Suprapubic skin (tissue), 4 donors: ENCODE measurements around the gene CPN2. TPM values are rescaled to one million over a fixed set of nuclear protein-coding genes. Genes with fewer than 3 reads are reported as not detected.

Experiments
- DNase-seq, 2 donors: peaks; one replicate each; pipeline ENCODE4 v3.0.0-alpha.2; 2019; ENCODE audit warnings: low spot score in 2 of 2
- H3K27ac ChIP-seq: fragments of 200-600 bp; sonication (generic); one replicate; pipeline ENCODE4 v1.5.1; 2019
- H3K27me3 ChIP-seq: fragments of 200-600 bp; sonication (generic); one replicate; pipeline ENCODE4 v1.5.1; 2019
- H3K36me3 ChIP-seq: fragments of 200-600 bp; sonication (generic); one replicate; pipeline ENCODE4 v1.5.1; 2019
- H3K4me1 ChIP-seq: fragments of 200-600 bp; sonication (generic); one replicate; pipeline ENCODE4 v1.5.1; 2019
- H3K4me3 ChIP-seq: fragments of 200-600 bp; sonication (generic); one replicate; pipeline ENCODE4 v1.5.1; 2019; ENCODE audit warnings: mild to moderate bottlenecking
- H3K9me3 ChIP-seq: fragments of 200-600 bp; sonication (generic); one replicate; pipeline ENCODE4 v1.5.1; 2019
- EP300 ChIP-seq: sonication (generic); formaldehyde crosslinking; IDR thresholded peaks from one replicate; pipeline ENCODE4 v1.6.1; 2017; ENCODE audit warnings: antibody characterized with exemption
- POLR2A ChIP-seq, 2 donors: fragments of 450-650 bp; IDR thresholded peaks; one replicate each; pipeline ENCODE4 v1.6.1; 2017; ENCODE audit warnings: antibody characterized with exemption in 2 of 2, mild to moderate bottlenecking in 2 of 2, moderate library complexity in 2 of 2
- POLR2AphosphoS5 ChIP-seq, 3 donors: sonication (generic); formaldehyde crosslinking; IDR thresholded peaks; one replicate each; pipeline ENCODE4 v1.6.1; 2017; ENCODE audit warnings: antibody characterized with exemption in 3 of 3
- WGBS: methylation state at CpG from one replicate; pipeline ENCODE4 v1.1.5; 2018; 5-methylcytosine and 5-hydroxymethylcytosine counted together
- total RNA-seq, 4 donors: library from RNA; depleted of rRNA; stranded (reverse); fragments of >200 nt; gene quantifications; one replicate each; pipeline ENCODE4 v1.1.0, GENCODE V29; 2016
- TF ChIP-seq, protein P1 (sequence below), 2 donors: fragments of 200-600 bp in 1 of 2; fragments of 450-650 bp in 1 of 2; sonication (generic) in 1 of 2; IDR thresholded peaks; one replicate each; pipeline ENCODE4 v1.5.1; 2016 to 2019; ENCODE audit warnings: antibody characterized with exemption in 2 of 2, mild to moderate bottlenecking in 1 of 2, moderate library complexity in 1 of 2

The CPN2 gene
- total RNA-seq, 4 donors from 2014 or later: not detected

DNA sequence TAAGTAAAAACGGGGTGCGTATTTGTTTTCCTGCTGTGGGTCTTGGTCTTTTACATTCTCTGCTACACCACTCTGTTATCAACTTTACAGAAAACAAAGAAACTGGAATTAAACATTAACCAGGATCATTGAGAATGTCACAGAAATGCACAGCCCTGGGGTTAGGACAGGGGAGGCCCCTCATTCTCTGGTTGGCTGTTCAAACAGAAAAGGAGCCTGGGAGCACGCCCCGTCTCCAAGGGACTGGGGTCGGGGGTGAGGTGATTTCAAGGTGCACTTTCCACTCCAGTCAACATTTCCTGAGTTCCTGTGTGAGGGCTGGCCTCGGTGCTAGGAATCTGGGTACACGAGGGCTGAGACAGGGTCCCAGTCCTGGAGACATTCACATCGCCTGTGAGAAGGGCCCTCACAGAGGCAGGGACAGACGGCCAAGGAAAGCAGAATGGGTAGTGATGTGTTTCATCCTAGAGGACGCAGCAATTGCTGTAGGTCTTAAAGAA lies 30.3 kb downstream of the CPN2 start:
- WGBS: 86% methylated on average over 10 of the region's 10 CpGs
- Histone ChIP-seq H3K4me1 (peaks cover 21% of the 10 kb centered on the region), H3K4me3 (no peak overlapping the region), H3K36me3 (no peaks in the 10 kb centered on the region), H3K27ac (no peak overlapping the region), H3K9me3 (no peaks in the 10 kb centered on the region), H3K27me3 (peaks cover 3% of the 10 kb centered on the region)
- no peak for DNase-seq
- TF ChIP-seq, protein P1, sequence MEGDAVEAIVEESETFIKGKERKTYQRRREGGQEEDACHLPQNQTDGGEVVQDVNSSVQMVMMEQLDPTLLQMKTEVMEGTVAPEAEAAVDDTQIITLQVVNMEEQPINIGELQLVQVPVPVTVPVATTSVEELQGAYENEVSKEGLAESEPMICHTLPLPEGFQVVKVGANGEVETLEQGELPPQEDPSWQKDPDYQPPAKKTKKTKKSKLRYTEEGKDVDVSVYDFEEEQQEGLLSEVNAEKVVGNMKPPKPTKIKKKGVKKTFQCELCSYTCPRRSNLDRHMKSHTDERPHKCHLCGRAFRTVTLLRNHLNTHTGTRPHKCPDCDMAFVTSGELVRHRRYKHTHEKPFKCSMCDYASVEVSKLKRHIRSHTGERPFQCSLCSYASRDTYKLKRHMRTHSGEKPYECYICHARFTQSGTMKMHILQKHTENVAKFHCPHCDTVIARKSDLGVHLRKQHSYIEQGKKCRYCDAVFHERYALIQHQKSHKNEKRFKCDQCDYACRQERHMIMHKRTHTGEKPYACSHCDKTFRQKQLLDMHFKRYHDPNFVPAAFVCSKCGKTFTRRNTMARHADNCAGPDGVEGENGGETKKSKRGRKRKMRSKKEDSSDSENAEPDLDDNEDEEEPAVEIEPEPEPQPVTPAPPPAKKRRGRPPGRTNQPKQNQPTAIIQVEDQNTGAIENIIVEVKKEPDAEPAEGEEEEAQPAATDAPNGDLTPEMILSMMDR (IDR thresholded peaks at IDR 0.05): no peak
- no peak for TF ChIP-seq EP300

DNA sequence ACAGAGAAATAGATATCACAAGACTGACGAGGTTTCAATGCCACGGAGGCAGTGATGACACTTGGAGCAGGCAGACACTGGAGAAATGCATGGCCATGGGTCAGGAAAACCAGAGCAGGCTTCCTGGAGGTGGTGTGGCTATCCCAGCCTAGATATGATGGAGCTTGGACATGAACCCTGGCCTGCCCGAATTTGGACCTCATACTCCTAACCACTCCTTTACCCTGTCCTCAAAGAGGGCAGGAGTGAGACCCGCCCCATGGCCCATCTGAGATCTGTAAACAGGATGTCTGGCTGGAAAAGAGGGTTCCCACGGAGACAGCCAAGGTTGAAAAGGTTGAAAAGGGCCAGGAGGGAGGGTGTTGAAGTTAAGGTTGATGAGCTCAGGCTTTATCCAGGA lies 31.0 kb downstream of the CPN2 start:
- Histone ChIP-seq H3K4me3 (no peak overlapping the region), H3K36me3 (no peaks in the 10 kb centered on the region), H3K4me1 (peaks cover 28% of the 10 kb centered on the region), H3K9me3 (no peaks in the 10 kb centered on the region), H3K27me3 (peaks cover 3% of the 10 kb centered on the region), H3K27ac (no peak overlapping the region)
- 82% methylated on average over 5 of the region's 5 CpGs for WGBS
- TF ChIP-seq EP300 (no peak), POLR2AphosphoS5 (IDR thresholded peaks at IDR 0.05) (no peak), POLR2A (IDR thresholded peaks at IDR 0.05) (no peak)
- TF ChIP-seq, protein P1 (IDR thresholded peaks at IDR 0.05): no peak
- DNase-seq: no peak

DNA sequence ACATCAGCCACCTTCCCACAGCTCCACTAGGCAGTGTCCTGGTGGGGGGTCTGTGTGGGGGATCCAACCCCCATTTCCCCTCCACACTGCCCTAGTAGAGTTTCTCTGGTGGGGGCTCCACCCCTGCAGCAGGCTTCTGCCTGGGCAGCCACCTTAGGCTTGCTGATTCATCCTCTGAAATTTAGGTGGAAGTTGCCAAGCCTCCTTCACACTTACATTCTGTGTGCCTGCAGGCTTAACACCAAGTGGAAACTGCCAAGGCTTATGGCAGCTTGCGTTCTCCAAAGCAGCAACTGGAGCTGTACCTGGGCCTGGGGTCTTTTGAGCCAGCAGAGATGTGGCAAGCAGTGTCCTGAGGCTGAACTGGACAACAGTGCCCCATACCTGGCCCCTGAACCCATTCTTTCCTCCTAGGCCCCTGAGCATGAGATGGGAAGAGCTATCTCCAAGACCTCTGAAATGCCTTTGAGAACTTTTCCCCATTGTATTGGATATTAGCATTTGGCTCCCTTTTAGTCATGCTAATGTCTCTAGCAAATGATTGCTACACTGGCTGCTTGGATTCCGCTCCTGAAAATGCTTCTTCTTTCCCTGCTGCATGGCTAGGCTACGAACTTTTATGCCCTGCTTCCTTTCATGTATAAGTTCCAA lies 32.5 kb downstream of the CPN2 start:
- H3K4me3 ChIP-seq: no peak overlapping the region
- 95% methylated on average over 2 of the region's 3 CpGs for WGBS
- H3K9me3 ChIP-seq: no peaks in the 10 kb centered on the region
- no peak for DNase-seq
- peaks cover 34% of the 10 kb centered on the region for H3K4me1 ChIP-seq
- H3K27me3 ChIP-seq: peaks cover 3% of the 10 kb centered on the region
- H3K27ac ChIP-seq: no peak overlapping the region
- TF ChIP-seq POLR2AphosphoS5 (IDR thresholded peaks at IDR 0.05): no peak
- H3K36me3 ChIP-seq: no peaks in the 10 kb centered on the region

DNA sequence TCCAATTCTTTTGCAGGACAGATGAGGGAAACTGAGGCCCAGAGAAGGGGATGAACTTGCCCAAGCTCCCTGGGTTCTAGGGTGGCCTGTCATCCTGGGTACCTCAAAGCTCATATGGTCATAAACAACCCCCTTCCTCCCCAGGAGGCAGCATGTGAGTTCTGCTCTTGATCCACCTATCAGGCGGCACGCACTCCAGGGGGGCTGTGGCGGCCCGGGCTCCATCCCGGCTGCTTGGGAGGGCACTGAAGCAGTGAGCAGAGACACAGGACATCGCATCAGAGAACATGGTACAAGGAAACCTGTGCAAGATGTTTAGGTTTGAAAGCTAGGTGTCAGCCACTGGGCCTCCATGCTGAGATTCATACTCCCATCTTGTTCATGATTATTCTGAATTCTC lies 34.2 kb downstream of the CPN2 start:
- no peaks in the 10 kb centered on the region for H3K9me3 ChIP-seq
- TF ChIP-seq POLR2A (IDR thresholded peaks at IDR 0.05) (no peak), EP300 (no peak)
- TF ChIP-seq, protein P1 (IDR thresholded peaks at IDR 0.05): no peak
- WGBS: no CpG with 5 or more reads among the region's 6 CpGs
- DNase-seq: no peak
- no peak overlapping the region for H3K27ac ChIP-seq
- no peaks in the 10 kb centered on the region for H3K36me3 ChIP-seq
- H3K4me1 ChIP-seq: peaks cover 43% of the 10 kb centered on the region
- peaks cover 3% of the 10 kb centered on the region for H3K27me3 ChIP-seq
- no peak overlapping the region for H3K4me3 ChIP-seq

DNA sequence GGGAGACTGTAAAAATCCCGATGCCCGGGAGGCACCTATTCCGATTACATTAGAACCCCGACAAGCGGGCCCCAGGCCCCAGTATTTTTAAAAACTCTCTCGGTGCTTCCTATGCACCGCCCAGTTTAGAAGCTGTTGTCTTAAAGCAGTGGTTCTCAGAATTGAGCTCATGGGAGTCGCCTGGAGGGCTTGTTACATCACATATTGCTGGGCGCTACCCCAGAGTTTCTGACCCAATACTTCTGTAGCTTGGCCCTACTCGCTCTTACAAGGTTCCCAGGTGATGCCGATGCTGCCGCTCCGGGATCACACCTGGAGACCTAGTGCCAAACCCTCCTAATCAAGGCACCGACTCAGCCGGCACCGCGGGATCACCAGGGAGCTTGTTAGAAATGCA lies 35.2 kb downstream of the CPN2 start:
- no peaks in the 10 kb centered on the region for H3K36me3 ChIP-seq
- peaks cover 3% of the 10 kb centered on the region for H3K27me3 ChIP-seq
- 21% methylated on average over 8 of the region's 17 CpGs for WGBS
- peaks cover 47% of the 10 kb centered on the region for H3K4me1 ChIP-seq
- DNase-seq: no peak
- no peaks in the 10 kb centered on the region for H3K9me3 ChIP-seq
- no peak for TF ChIP-seq POLR2A (IDR thresholded peaks at IDR 0.05)
- TF ChIP-seq EP300: no peak
- peak overlapping the region; percentile 57 for H3K4me3 ChIP-seq
- no peak overlapping the region for H3K27ac ChIP-seq

DNA sequence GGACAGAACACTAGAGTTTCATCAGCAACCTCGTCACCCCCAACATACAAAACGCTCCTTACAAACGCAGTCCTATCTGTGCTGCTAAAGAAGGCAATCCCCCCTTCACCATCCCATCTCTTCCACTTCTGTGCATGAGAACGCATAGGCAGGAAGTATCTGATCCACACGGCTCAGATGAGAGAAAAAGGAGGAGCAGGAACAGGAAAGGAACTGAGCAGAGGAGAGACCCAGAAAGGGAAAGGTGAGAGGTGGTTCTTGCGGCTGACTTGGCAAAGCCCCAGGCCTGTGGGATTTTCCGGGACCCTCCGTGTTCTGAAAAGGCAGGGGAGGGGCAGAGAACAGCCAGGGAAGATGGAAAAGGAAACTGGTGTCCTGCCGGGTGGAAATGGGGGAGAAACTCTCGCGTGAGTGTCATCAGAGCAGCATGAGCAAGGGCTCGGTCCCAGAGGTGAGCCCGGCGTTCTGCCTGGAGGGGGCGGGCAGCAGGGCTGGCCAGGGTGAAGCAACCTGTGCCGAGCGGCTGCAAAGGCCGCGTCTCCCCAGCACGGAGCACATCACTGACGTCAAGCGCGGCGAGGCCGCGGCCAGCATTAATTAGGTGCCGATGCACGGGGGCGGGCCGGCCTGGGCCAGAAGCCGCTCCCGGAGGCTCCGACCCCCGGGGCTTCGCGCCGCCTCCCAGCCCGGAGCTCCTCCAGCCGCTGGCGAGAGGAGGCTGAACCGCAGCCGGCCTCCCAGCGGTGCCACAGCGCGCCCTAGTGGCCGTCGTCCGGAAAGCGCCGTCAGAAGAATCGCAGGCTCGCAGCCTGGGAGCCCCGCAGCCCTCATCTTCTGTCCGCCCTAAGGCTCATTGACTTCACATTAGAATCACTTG lies 35.8 kb downstream of the CPN2 start:
- peaks cover 54% of the 10 kb centered on the region for H3K4me1 ChIP-seq
- 2% methylated on average over 25 of the region's 54 CpGs for WGBS
- TF ChIP-seq EP300 (no peak), POLR2A (IDR thresholded peaks at IDR 0.05) (no peak), POLR2AphosphoS5 (IDR thresholded peaks at IDR 0.05) (peak in 2 of 3 donors; percentile 34 to 66)
- TF ChIP-seq, protein P1 (IDR thresholded peaks at IDR 0.05): peak; percentile 92 to 95

More for the DNA sequence above, 35.8 kb downstream of the CPN2 start:
- Histone ChIP-seq H3K9me3 (no peaks in the 10 kb centered on the region), H3K36me3 (no peaks in the 10 kb centered on the region), H3K27me3 (peaks cover 3% of the 10 kb centered on the region), H3K4me3 (peak overlapping the region; percentile 57), H3K27ac (peak overlapping the region; percentile 73)
- peak; percentile 89 to 90 for DNase-seq
